ENCODE results near the gene EPB41L2.

DNA sequence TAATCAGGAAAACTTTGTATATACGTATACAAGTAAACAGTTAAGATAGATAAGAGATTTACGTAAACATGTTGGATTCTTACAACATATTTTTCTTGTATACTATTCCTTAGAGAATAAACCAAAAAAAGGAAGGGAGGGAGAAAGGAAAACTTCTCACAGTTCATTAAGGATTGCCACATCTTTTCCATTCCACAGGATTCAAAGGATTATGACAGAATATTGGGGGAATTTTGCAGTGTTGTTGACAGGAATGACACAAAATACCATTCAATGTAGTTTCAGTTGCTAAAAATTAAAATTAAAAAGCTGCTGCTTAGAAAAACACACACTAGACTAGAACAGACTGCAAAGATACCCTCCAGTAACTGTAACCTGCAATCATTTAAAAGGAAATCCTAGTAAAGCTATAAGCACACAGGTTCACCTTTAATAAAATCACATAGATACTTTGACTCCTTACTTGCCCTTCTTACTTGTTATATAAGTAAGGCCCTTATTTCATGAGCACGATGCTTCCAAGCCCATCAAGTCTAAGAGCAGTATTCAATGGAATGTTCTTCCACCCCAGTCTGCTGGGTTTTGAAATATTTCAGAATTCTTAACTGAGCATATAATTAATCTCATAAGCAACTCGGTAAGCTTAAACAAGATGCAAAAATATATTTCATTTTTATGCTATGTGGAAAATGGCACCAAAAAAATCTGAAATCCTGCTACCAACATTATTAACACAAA, 128.0 kb downstream of the EPB41L2 start:
- TF ChIP-seq CTCF (IDR thresholded peaks at IDR 0.05): no peak
- no peak for TF ChIP-seq POLR2A (IDR thresholded peaks at IDR 0.05)
